CD4-positive, alpha-beta T cell treated with Interleukin-12 subunit alpha and Interleukin-12 subunit beta, for 1 hour (primary cell): ENCODE results near the gene ABHD6.
"Not testable (repeated sequence)": the region's sequence is repeated elsewhere in the genome, so short reads cannot be mapped to it uniquely, and the experiment has no call there.

Experiments used
- DNase-seq: peaks from one replicate; pipeline ENCODE4 v3.0.0-alpha.2; 2020

The ABHD6 gene

DNA sequence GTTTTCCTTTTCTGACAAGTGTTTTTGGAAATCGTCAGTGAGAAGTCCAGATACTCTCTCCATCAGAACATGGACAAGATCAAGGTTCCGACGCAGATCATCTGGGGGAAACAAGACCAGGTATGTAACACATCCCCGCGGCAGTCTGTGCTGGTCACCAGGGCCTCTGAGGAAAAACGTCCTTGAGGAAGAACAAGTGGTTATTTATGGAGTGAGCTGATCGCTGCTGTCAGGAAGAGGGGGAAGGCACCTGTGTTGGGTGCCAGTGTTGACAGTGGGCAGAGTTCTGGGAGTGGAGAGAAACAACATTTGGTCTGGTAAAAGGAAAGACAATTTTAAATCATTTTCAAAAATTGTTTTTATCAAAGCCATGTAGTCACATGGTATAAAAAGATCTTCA lies 47.7 kb downstream of the ABHD6 start:
- no peak for DNase-seq

- no peak for DNase-seq
Measured at GRCh38 chr3:58287354-58287753, 49.8 kb downstream of the ABHD6 start.

DNA sequence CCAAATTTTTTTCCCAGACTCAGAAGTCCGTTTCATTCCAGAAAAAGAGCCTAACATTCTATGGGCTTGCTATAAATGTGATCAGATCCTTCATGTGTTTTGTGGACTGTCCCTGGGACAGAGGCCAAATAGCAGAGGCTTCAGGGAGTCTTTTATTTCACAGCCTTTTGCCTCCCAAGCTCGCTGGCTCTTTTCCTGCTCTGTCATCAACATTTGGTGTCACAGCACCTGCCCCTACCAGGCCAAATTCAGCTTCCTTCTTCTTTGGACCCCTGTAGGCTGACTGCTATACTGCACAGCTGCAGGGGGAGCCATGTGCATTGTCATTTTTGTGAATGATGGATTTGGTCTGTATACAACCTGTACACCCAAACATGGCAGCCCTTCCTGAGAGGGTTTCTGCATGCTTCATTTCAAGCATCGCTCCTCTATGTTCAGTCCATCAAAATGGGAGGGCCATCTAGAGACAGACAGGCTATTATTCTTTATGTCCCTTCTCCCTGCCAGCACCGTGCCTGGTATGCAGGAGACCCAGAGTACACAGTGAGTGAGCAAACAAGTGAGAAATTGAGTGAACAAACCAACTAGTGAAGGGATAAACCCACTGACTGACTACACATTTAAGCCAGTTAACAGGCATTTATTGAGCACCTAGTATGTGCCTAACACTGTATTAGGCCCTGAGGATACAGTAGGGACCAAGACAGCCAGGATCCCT lies 50.6 kb downstream of the ABHD6 start:
- DNase-seq, result no peak

- not testable (repeated sequence) for DNase-seq
Measured at GRCh38 chr3:58288964-58289613, 51.5 kb downstream of the ABHD6 start.

GRCh38 chr3:58290446-58290845 lies 52.9 kb downstream of the ABHD6 start:
- DNase-seq, result not testable (repeated sequence)

DNA sequence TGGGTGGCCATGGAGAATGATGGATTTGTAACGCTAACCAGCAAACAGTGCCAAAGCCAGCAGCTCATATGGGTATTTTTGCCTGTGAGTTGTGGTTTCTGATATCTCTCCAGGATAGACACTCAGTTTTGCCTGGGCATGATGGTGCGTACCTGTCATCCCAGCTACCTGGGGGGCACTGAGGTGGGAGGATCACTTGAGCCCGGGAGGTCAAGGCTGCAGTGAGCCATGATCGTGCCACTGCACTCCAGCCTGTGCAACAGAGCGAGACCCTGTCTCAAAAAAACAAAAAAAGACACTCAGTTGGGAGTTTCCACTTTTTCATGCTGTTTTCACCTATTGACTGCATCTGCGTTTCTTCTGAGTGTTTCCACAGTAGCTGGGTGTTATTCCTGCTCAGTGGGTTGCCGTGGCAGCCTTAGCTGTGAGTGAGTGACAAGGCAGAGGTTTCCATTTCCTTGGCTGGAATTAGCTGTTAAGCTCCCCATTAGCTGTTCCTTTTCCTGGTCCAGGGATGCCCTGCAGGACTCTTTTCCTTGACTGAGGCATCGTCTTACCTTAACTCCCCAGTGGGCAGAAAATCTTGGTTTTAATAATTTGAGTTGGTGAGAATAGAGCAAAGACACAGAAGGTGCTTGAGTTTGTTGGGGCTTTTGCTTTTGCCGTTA lies 54.2 kb downstream of the ABHD6 start:
- no peak for DNase-seq

DNA sequence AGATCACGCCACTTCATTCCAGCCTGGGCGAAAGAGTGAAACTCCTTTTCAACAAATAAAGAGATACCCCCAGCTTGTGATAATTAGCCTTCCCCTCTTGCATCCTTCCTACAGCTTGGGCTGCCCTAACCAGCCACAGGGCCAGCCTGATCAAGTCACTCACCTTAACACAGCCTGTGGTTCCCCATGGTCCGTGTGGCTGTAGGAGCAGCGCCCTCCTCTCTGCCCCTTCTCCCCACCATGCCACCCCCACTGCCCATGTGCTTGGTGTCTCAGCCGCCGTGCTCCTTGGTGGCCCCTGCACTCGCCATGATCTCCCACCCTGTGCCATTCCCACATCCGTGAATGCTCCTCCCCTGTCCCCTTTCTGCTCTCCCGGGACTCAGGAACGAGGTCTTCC lies 55.3 kb downstream of the ABHD6 start:
- no peak for DNase-seq

DNA sequence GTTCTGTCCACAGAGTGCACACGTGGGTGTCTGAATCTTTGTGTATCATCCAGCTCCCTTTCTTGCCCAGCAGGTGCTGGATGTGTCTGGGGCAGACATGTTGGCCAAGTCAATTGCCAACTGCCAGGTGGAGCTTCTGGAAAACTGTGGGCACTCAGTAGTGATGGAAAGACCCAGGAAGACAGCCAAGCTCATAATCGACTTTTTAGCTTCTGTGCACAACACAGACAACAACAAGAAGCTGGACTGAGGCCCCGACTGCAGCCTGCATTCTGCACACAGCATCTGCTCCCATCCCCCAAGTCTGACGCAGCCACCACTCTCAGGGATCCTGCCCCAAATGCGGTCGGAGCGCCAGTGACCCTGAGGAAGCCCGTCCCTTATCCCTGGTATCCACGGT lies 55.9 kb downstream of the ABHD6 start:
- no peak for DNase-seq

- no peak for DNase-seq
Measured at GRCh38 chr3:58296269-58296668, 58.7 kb downstream of the ABHD6 start.

GRCh38 chr3:58296843-58297242 lies 59.3 kb downstream of the ABHD6 start:
- no peak for DNase-seq

- DNase-seq, result no peak
Measured at GRCh38 chr3:58298190-58298589, 60.6 kb downstream of the ABHD6 start.

DNA sequence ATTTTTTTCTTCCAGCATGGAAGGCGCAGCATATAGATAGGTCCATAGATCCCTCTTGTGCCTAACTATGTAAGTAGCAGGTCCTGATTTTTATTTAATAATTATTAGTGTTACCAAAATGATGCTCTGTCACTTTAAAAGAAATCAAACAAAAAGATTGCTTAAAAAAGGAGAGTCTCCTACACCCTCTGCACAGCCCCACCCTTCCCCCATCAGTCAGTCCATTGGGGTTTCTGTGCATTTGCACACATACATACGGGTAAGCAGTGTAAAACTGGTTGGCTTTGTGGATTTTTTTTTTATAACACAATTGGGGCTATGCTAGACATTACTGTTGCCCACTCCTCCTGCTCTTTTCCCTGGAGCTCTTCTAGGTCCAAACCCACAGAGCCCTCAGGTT lies 61.5 kb downstream of the ABHD6 start:
- DNase-seq, result no peak

DNA sequence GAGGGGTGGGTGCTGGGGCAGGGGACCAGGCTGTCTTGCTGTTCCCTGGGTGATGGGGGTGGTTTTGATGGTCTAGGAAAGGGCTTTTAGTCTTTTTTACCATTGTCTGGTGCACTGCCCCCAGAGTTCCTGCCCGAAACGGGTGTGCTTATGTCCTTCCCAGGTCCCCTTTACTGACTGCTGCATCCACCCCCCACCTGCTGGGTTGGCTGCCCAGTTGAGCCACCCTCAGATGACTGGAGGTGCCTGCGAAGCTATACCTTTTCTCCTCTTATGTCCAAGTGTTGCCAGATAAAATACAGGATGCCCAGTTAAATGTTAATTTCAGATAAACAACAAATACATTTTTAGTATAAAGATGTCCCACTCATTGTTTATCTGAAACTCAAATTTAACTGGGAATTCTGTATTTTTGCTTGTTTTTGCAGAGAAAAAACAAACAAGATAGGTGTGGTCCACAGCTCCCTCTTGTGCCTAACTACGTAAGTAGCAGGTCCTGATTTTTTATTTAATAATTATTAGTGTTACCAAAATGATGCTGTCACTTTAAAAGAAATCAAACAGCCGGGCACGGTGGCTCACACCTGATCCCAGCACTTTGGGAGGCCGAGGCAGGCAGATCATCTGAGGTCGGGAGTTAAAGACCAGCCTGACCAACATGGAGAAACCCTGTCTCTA lies 62.4 kb downstream of the ABHD6 start:
- DNase-seq, result peak; percentile 13

DNA sequence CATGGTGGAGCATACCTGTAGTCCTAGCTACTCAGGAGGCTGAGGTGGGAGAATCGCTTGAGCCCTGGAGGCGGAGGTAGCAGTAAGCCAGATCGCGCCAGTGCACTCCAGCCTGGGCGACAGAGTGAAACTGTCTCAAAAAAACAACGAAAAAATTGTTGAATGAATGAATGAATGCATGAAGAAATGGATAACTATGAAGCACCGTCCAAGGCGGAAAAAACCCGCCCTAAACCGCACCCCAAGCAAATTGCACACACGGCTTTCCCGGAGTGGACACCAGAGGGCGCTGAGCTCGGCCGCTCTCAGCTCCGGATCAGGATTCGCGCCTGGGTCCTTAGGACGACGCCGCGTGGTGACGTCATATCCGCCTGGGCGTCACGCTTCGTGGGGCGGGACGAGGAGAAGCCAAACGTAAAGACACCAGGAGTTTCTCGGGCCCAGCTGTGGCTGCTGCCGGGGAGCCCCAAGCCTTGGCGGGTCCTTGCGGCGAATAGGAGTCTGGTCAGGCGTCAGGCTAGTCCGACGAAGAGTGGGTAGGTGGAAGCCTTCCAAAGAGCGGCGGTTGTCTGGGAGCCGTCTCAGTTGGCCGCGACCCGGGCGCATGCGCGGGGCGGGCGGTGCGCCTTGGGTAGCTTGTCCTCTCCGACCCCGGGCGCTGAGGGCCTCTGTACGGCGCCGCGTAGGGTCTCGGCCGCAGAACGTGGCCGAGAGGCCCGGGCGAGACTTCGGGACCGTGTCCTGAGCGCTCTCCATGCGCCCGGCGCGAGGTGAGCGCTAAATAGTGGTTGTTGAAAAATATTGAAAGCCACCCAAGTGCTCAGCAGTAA lies 68.5 kb downstream of the ABHD6 start, which contains the start of the genes HTD2 and RPP14:
Gene HTD2 (plus strand): TSS at position 639 of the 830 bp plus-strand sequence. CDS start 11,094 bp downstream, outside the sequence.
Gene RPP14 (plus strand): TSS at position 364 of the 830 bp plus-strand sequence. CDS start 4,085 bp downstream, outside the sequence.
- peak; percentile 98 for DNase-seq

- DNase-seq, result peak; percentile 73
Measured at GRCh38 chr3:58307639-58308215, 70.1 kb downstream of the ABHD6 start.

GRCh38 chr3:58308728-58309127 lies 71.1 kb downstream of the ABHD6 start:
- no peak for DNase-seq

DNA sequence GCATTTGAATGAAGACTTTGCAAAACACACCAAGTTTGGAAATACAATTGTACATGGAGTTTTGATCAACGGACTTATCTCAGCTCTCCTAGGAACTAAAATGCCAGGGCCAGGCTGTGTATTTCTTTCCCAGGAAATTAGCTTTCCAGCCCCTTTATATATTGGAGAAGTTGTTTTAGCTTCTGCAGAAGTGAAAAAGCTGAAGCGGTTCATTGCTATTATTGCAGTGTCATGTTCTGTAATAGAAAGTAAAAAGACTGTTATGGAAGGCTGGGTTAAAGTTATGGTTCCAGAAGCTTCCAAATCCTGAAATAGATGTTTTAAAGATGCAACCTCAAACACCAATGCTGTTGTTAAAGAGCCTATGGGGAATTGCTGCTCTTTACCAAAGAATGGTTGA lies 80.2 kb downstream of the ABHD6 start:
- DNase-seq, result no peak

- DNase-seq, result no peak
Measured at GRCh38 chr3:58321791-58322190, 84.2 kb downstream of the ABHD6 start.

- DNase-seq, result no peak
Measured at GRCh38 chr3:58322793-58323192, 85.2 kb downstream of the ABHD6 start.

DNA sequence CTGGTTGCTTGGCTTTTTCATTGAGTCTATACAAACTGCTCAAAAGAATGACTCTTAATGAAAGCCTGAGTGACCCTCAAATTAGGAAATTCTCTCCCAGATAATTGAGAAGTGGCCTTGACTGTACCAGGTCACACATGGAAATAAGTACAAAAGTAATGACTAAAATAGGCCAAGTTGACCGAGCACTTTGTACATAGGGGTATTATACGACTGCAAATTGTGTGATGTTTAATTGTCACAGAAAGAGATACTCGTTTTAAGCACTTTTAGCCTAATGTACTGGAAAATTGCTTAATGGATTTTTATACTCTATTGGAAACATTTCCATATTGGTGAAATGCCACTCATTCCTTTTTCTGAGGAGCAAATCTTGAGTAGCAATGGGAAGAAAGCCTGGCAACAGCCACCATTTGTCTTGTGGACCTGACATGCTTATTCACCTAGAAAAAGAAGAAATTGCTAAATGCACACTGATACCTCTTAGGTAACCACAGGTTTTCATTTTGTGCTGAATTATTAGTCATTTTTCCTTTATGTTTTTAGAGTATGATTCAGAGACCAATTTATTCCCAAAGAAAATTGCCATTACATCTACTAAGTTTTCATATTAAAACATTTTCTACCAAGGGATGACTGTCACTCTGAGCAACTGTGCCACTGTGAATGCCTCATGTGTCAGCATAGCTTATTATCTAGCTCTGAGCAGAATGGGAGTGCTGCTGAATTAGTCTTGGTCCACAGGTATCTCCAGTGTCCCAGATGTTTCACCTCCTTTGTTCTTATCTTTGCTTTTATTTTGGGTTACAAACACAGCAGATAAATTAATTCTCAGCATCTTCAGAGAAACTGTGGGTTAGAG lies 86.2 kb downstream of the ABHD6 start:
- DNase-seq, result no peak
